Renal pelvis (tissue), 3 donors: ENCODE measurements around the gene OR13C9. TPM values are rescaled to one million over a fixed set of nuclear protein-coding genes. Genes with fewer than 3 reads are reported as not detected.

ENCODE experiments used
- polyA plus RNA-seq, 3 donors: library from polyadenylated mRNA; unstranded; fragments of 120-200 nt; gene quantifications; one replicate each; pipeline ENCODE4 v1.2.1, GENCODE V29; 2013; ENCODE audit not compliant: insufficient read length in 3 of 3

Gene OR13C9
- polyA plus RNA-seq, 3 donors: not detected

Other genes starting within 250 kb of the OR13C9 start
- not detected for gene OR13F1, start 113.9 kb downstream of the OR13C9 start, polyA plus RNA-seq
- gene OR13C4, start 91.0 kb downstream of the OR13C9 start, polyA plus RNA-seq: not detected
- not detected for gene OR13C3, start 81.3 kb downstream of the OR13C9 start, polyA plus RNA-seq
- gene OR13C8, start 49.0 kb downstream of the OR13C9 start, polyA plus RNA-seq: not detected
- gene OR13C5, start 18.8 kb downstream of the OR13C9 start, polyA plus RNA-seq: not detected
- under 1 TPM in 1 of 3 donors, not detected in 2; 0.09 TPM for gene OR13C2, start 12.6 kb downstream of the OR13C9 start, polyA plus RNA-seq
- gene OR13D1, start 76.3 kb upstream of the OR13C9 start, polyA plus RNA-seq: not detected
- 10 to 100 TPM; 45.6 to 51.4 (median 50.8) TPM for gene NIPSNAP3A, start 129.5 kb upstream of the OR13C9 start, polyA plus RNA-seq
- 10 to 100 TPM in 2 of 3 donors, 1 to 10 TPM in 1; 8.8 to 15.2 (median 14.9) TPM for gene NIPSNAP3B, start 145.9 kb upstream of the OR13C9 start, polyA plus RNA-seq